ENCODE results near the gene PLCB3. TPM values are rescaled to one million over a fixed set of nuclear protein-coding genes. Genes with fewer than 3 reads are reported as not detected.

PLCB3 gene
- total and polyA plus RNA-seq, 5 donors from 2014 or later, result 0.10 to 3.6 (median 0.31) TPM

DNA sequence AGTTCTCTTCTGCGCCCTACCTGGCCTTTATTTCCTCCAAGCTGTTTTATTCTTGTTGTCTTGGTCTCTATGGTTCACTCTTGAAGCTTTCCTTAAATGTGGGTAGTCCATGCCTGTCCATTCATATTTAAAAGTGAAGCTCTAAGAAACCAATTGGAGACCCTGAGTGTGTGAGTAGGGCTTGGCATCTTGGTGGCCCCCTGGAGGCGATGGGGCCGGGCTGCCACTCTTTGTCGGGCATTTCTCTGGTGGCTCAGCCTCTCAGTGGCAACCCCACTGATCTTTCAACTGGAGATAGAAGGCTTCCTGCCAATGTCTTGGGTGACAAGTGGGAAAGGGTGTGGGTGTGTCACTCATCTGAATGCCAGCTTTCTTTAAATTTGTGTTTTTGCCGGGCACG, 34.5 kb upstream of the PLCB3 start:
- Histone ChIP-seq H3K27me3 (ENCODE audit: control insufficient read depth, insufficient read depth, low read length) (no peaks in the 10 kb centered on the region), H3K9me3 (ENCODE audit: control insufficient read depth in 2 of 2, low read length in 2 of 2) (no peaks in the 10 kb centered on the region), H3K4me3 (ENCODE audit: low read depth, low read length) (no peak overlapping the region), H3K36me3 (ENCODE audit: control insufficient read depth, insufficient read depth, low read length) (peaks cover 52% of the 10 kb centered on the region), H3K4me1 (ENCODE audit: control insufficient read depth, insufficient read depth, low read length, poor library complexity, severe bottlenecking) (no peaks in the 10 kb centered on the region), H3K27ac (ENCODE audit: insufficient read depth, low read length, poor library complexity, severe bottlenecking) (no peak overlapping the region)
- Mint-ChIP-seq H3K9me3 (no peaks in the 10 kb centered on the region), H3K27ac (peak overlapping the region in 1 of 3 donors; percentile 71), H3K4me3 (no peak overlapping the region), H3K27me3 (no peaks in the 10 kb centered on the region), H3K36me3 (peaks cover 26% of the 10 kb centered on the region), H3K4me1 (peaks cover 4 to 18% (median 9%) of the 10 kb centered on the region in 4 donors)
- no peak for DNase-seq
- ATAC-seq (ENCODE audit: low read depth in 2 of 2), result no peak

DNA sequence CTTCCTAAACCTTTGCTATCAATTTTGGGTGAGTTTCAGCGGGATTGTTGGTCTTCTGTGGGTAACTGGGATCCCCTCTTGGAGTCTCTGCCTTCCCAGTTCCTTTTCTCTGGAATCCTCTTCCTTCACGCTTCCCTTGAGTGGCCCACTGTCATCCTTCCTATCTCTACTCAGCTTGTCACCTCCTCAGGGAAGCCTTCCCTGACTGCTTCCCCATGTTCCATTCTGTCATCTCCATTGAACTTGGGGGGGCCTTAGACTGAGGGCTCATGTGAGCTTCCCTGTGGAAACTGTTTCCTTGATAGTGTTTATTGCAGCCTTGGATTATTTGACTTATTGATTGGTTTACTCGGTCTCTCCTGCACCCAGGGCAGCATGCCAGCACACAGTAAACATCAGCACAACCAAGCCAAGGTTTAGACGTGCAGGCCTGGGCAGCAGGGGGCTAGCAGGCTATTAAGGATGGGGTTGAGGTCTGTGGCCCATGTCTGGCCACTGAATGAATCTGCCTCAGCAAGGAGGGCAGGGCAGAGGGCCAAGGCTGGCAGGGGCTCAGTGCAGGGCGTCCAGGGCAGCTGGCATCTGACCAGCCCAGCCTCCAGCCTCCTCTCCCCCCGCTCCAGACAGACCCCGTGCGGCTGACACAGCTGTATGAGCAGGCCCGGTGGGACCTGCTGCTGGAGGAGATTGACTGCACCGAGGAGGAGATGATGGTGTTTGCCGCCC, 32.5 kb upstream of the PLCB3 start:
- Mint-ChIP-seq H3K27ac (peak overlapping the region in 1 of 3 donors; percentile 86), H3K9me3 (no peaks in the 10 kb centered on the region), H3K27me3 (no peaks in the 10 kb centered on the region), H3K4me3 (no peak overlapping the region), H3K36me3 (peaks cover 16% of the 10 kb centered on the region), H3K4me1 (peaks cover 0 to 7% (median 3%) of the 10 kb centered on the region in 4 donors)
- Histone ChIP-seq H3K27ac (ENCODE audit: insufficient read depth, low read length, poor library complexity, severe bottlenecking) (no peak overlapping the region), H3K27me3 (ENCODE audit: control insufficient read depth, insufficient read depth, low read length) (no peaks in the 10 kb centered on the region), H3K4me1 (ENCODE audit: control insufficient read depth, insufficient read depth, low read length, poor library complexity, severe bottlenecking) (no peaks in the 10 kb centered on the region), H3K9me3 (ENCODE audit: control insufficient read depth in 2 of 2, low read length in 2 of 2) (no peaks in the 10 kb centered on the region), H3K4me3 (ENCODE audit: low read depth, low read length) (no peak overlapping the region), H3K36me3 (ENCODE audit: control insufficient read depth, insufficient read depth, low read length) (peaks cover 56% of the 10 kb centered on the region)
- no peak for DNase-seq
- no peak for ATAC-seq (ENCODE audit: low read depth in 2 of 2)

GRCh38 chr11:64219354-64219684, 32.0 kb upstream of the PLCB3 start:
- DNase-seq (no peak), ATAC-seq (ENCODE audit: low read depth in 2 of 2) (no peak)
- Mint-ChIP-seq H3K4me3 (no peak overlapping the region), H3K9me3 (no peaks in the 10 kb centered on the region), H3K4me1 (peaks cover 0 to 10% (median under 1%) of the 10 kb centered on the region in 4 donors), H3K36me3 (peaks cover 14% of the 10 kb centered on the region), H3K27me3 (no peaks in the 10 kb centered on the region), H3K27ac (no peak overlapping the region)
- Histone ChIP-seq H3K9me3 (ENCODE audit: control insufficient read depth in 2 of 2, low read length in 2 of 2) (no peaks in the 10 kb centered on the region), H3K4me1 (ENCODE audit: control insufficient read depth, insufficient read depth, low read length, poor library complexity, severe bottlenecking) (no peaks in the 10 kb centered on the region), H3K27ac (ENCODE audit: insufficient read depth, low read length, poor library complexity, severe bottlenecking) (peak overlapping the region; percentile 5), H3K4me3 (ENCODE audit: low read depth, low read length) (no peak overlapping the region), H3K36me3 (ENCODE audit: control insufficient read depth, insufficient read depth, low read length) (peaks cover 56% of the 10 kb centered on the region), H3K27me3 (ENCODE audit: control insufficient read depth, insufficient read depth, low read length) (no peaks in the 10 kb centered on the region)

DNA sequence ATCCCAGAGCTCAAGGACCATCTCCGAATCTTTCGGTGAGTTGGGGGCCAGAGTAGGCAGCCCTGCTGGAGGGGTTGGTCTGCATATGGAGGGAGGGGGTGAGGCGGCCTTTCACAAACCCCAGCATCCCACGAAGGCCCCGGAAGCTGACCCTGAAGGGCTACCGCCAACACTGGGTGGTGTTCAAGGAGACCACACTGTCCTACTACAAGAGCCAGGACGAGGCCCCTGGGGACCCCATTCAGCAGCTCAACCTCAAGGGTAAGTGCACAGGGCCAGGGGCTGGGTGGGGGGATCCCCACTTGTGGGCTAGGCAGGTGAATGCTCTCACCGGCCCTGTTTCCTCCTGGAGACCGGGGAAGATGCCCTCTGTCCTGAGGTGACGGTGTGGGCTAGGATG, 31.6 kb upstream of the PLCB3 start:
- Mint-ChIP-seq H3K27me3 (no peaks in the 10 kb centered on the region), H3K36me3 (peaks cover 14% of the 10 kb centered on the region), H3K9me3 (no peaks in the 10 kb centered on the region), H3K27ac (no peak overlapping the region), H3K4me3 (no peak overlapping the region), H3K4me1 (peaks cover 0 to 12% (median under 1%) of the 10 kb centered on the region in 4 donors)
- peaks cover 1% of the 10 kb centered on the region for H3K4me1 ChIP-seq (ENCODE audit: control insufficient read depth, insufficient read depth, low read length, poor library complexity, severe bottlenecking)
- ATAC-seq (ENCODE audit: low read depth in 2 of 2) (no peak), DNase-seq (no peak)
- no peaks in the 10 kb centered on the region for H3K9me3 ChIP-seq (ENCODE audit: control insufficient read depth in 2 of 2, low read length in 2 of 2)
- no peak overlapping the region for H3K4me3 ChIP-seq (ENCODE audit: low read depth, low read length)
- no peaks in the 10 kb centered on the region for H3K27me3 ChIP-seq (ENCODE audit: control insufficient read depth, insufficient read depth, low read length)
- peak overlapping the region; percentile 5 for H3K27ac ChIP-seq (ENCODE audit: insufficient read depth, low read length, poor library complexity, severe bottlenecking)
- peaks cover 56% of the 10 kb centered on the region for H3K36me3 ChIP-seq (ENCODE audit: control insufficient read depth, insufficient read depth, low read length)

- Histone ChIP-seq H3K27ac (ENCODE audit: insufficient read depth, low read length, poor library complexity, severe bottlenecking) (no peak overlapping the region), H3K36me3 (ENCODE audit: control insufficient read depth, insufficient read depth, low read length) (peaks cover 50% of the 10 kb centered on the region), H3K4me3 (ENCODE audit: low read depth, low read length) (no peak overlapping the region), H3K9me3 (ENCODE audit: control insufficient read depth in 2 of 2, low read length in 2 of 2) (no peaks in the 10 kb centered on the region), H3K27me3 (ENCODE audit: control insufficient read depth, insufficient read depth, low read length) (no peaks in the 10 kb centered on the region), H3K4me1 (ENCODE audit: control insufficient read depth, insufficient read depth, low read length, poor library complexity, severe bottlenecking) (peaks cover 6% of the 10 kb centered on the region)
- no peak for ATAC-seq (ENCODE audit: low read depth in 2 of 2)
- Mint-ChIP-seq H3K9me3 (no peaks in the 10 kb centered on the region), H3K36me3 (peaks cover 10% of the 10 kb centered on the region), H3K4me3 (no peak overlapping the region), H3K27ac (no peak overlapping the region), H3K27me3 (no peaks in the 10 kb centered on the region), H3K4me1 (peaks cover 0 to 14% (median 3%) of the 10 kb centered on the region in 4 donors)
- no peak for DNase-seq
Observed at GRCh38 chr11:64220271-64220670, 31.1 kb upstream of the PLCB3 start.

GRCh38 chr11:64220798-64221197, 30.5 kb upstream of the PLCB3 start:
- Histone ChIP-seq H3K27ac (ENCODE audit: insufficient read depth, low read length, poor library complexity, severe bottlenecking) (no peak overlapping the region), H3K4me3 (ENCODE audit: low read depth, low read length) (no peak overlapping the region), H3K36me3 (ENCODE audit: control insufficient read depth, insufficient read depth, low read length) (peaks cover 47% of the 10 kb centered on the region), H3K4me1 (ENCODE audit: control insufficient read depth, insufficient read depth, low read length, poor library complexity, severe bottlenecking) (peaks cover 12% of the 10 kb centered on the region), H3K9me3 (ENCODE audit: control insufficient read depth in 2 of 2, low read length in 2 of 2) (no peaks in the 10 kb centered on the region), H3K27me3 (ENCODE audit: control insufficient read depth, insufficient read depth, low read length) (no peaks in the 10 kb centered on the region)
- H3K9me3 Mint-ChIP-seq, result no peaks in the 10 kb centered on the region
- peaks cover 10% of the 10 kb centered on the region for H3K36me3 Mint-ChIP-seq
- no peak overlapping the region for H3K4me3 Mint-ChIP-seq
- peak overlapping the region in 1 of 3 donors; percentile 36 for H3K27ac Mint-ChIP-seq
- no peaks in the 10 kb centered on the region for H3K27me3 Mint-ChIP-seq
- no peak for ATAC-seq (ENCODE audit: low read depth in 2 of 2)
- no peak for DNase-seq
- peaks cover 0 to 16% (median 4%) of the 10 kb centered on the region in 4 donors for H3K4me1 Mint-ChIP-seq

GRCh38 chr11:64222651-64223000, 28.7 kb upstream of the PLCB3 start:
- H3K36me3 Mint-ChIP-seq, result peaks cover 6% of the 10 kb centered on the region
- no peak for ATAC-seq (ENCODE audit: low read depth in 2 of 2)
- H3K27ac Mint-ChIP-seq, result no peak overlapping the region
- Histone ChIP-seq H3K27ac (ENCODE audit: insufficient read depth, low read length, poor library complexity, severe bottlenecking) (no peak overlapping the region), H3K36me3 (ENCODE audit: control insufficient read depth, insufficient read depth, low read length) (peaks cover 40% of the 10 kb centered on the region), H3K4me3 (ENCODE audit: low read depth, low read length) (no peak overlapping the region), H3K9me3 (ENCODE audit: control insufficient read depth in 2 of 2, low read length in 2 of 2) (no peaks in the 10 kb centered on the region), H3K4me1 (ENCODE audit: control insufficient read depth, insufficient read depth, low read length, poor library complexity, severe bottlenecking) (peaks cover 28% of the 10 kb centered on the region), H3K27me3 (ENCODE audit: control insufficient read depth, insufficient read depth, low read length) (no peaks in the 10 kb centered on the region)
- no peaks in the 10 kb centered on the region for H3K27me3 Mint-ChIP-seq
- H3K4me1 Mint-ChIP-seq, result peaks cover 0 to 25% (median 11%) of the 10 kb centered on the region in 4 donors
- no peak for DNase-seq
- H3K4me3 Mint-ChIP-seq, result no peak overlapping the region
- H3K9me3 Mint-ChIP-seq, result no peaks in the 10 kb centered on the region

GRCh38 chr11:64223001-64223651, 28.2 kb upstream of the PLCB3 start:
- Histone ChIP-seq H3K27me3 (ENCODE audit: control insufficient read depth, insufficient read depth, low read length) (no peaks in the 10 kb centered on the region), H3K36me3 (ENCODE audit: control insufficient read depth, insufficient read depth, low read length) (peaks cover 37% of the 10 kb centered on the region), H3K4me3 (ENCODE audit: low read depth, low read length) (no peak overlapping the region), H3K4me1 (ENCODE audit: control insufficient read depth, insufficient read depth, low read length, poor library complexity, severe bottlenecking) (peaks cover 29% of the 10 kb centered on the region), H3K9me3 (ENCODE audit: control insufficient read depth in 2 of 2, low read length in 2 of 2) (no peaks in the 10 kb centered on the region), H3K27ac (ENCODE audit: insufficient read depth, low read length, poor library complexity, severe bottlenecking) (no peak overlapping the region)
- H3K27ac Mint-ChIP-seq, result no peak overlapping the region
- peaks cover 6% of the 10 kb centered on the region for H3K36me3 Mint-ChIP-seq
- H3K27me3 Mint-ChIP-seq, result no peaks in the 10 kb centered on the region
- DNase-seq (no peak), ATAC-seq (ENCODE audit: low read depth in 2 of 2) (no peak)
- H3K4me1 Mint-ChIP-seq, result peaks cover 0 to 28% (median 12%) of the 10 kb centered on the region in 4 donors
- H3K4me3 Mint-ChIP-seq, result no peak overlapping the region
- no peaks in the 10 kb centered on the region for H3K9me3 Mint-ChIP-seq
